B cell (primary cell): ENCODE results near the gene DMC1. TPM values are rescaled to one million over a fixed set of nuclear protein-coding genes. Genes with fewer than 3 reads are reported as not detected.

ENCODE experiments used
- ATAC-seq: fragments of 200-7000 bp; cut with Tn5 transposase; one replicate; pipeline ENCODE4 v1.10.0; 2021; ENCODE audit warnings: low read depth, mild to moderate bottlenecking, moderate number of reproducible peaks, moderate library complexity
- CTCF ChIA-PET: fragments of 350-600 bp; sonication (Branson Sonifier 250); formaldehyde crosslinking; loops from one replicate; lab custom pipeline; 2021; ENCODE audit warnings: antibody characterized with exemption, inconsistent platforms; lab: Charles Lee
- POLR2A ChIA-PET: fragments of 350-600 bp; sonication (Branson Sonifier 250); formaldehyde crosslinking; loops from one replicate; lab custom pipeline; 2021; ENCODE audit warnings: antibody characterized with exemption; lab: Charles Lee
- DNase-seq: peaks from one replicate; pipeline ENCODE4 v3.0.0; 2013
- H2AFZ ChIP-seq: 2 replicates; pipeline ENCODE4 v1.6.1; 2012; ENCODE audit warnings: mild to moderate bottlenecking, low read depth, low read length; ENCODE audit not compliant: insufficient read depth, poor library complexity, severe bottlenecking
- H3K27ac ChIP-seq, 2 donors: 1 replicate in 1 of 2; 2 replicates in 1 of 2; pipeline ENCODE4 v1.5.1; 2012 to 2013; ENCODE audit warnings: low read length in 2 of 2, mild to moderate bottlenecking in 2 of 2, moderate library complexity in 1 of 2
- H3K27me3 ChIP-seq, 4 experiments: fragments of 200-600 bp in 1 of 4; sonication (generic) in 1 of 4; replicated peaks in 1 of 4; 1 replicate in 2 of 4; 2 replicates in 2 of 4; pipeline versions ENCODE4 v1.6.1 to v1.7.0; 2013 to 2016; ENCODE audit warnings: low read length in 3 of 4, mild to moderate bottlenecking in 2 of 4, mixed read lengths in 1 of 4, moderate library complexity in 1 of 4; ENCODE audit not compliant: insufficient read depth in 4 of 4, control insufficient read depth in 3 of 4; ENCODE audit errors: control extremely low read depth in 1 of 4
- H3K36me3 ChIP-seq, 2 experiments: replicated peaks in 1 of 2; 1 replicate in 1 of 2; 2 replicates in 1 of 2; pipeline versions ENCODE4 v1.6.1 to v1.7.1; 2013; ENCODE audit warnings: low read length in 1 of 2; ENCODE audit not compliant: insufficient read depth in 2 of 2, control insufficient read depth in 1 of 2; ENCODE audit errors: control extremely low read depth in 1 of 2, extremely low read depth in 1 of 2
- H3K4me1 ChIP-seq, 2 donors: fragments of 200-600 bp in 1 of 2; sonication (generic) in 1 of 2; 1 replicate in 1 of 2; 2 replicates in 1 of 2; pipeline versions ENCODE4 v1.5.1 to v1.6.1; 2013 to 2017; ENCODE audit warnings: low read length in 2 of 2; ENCODE audit not compliant: control insufficient read depth in 2 of 2, insufficient read depth in 2 of 2
- H3K4me2 ChIP-seq: replicated peaks from 2 replicates; pipeline ENCODE3; 2012; ENCODE audit warnings: mild to moderate bottlenecking, low read depth, low read length; ENCODE audit not compliant: poor library complexity, severe bottlenecking
- H3K4me3 ChIP-seq, 5 experiments: fragments of 200-600 bp in 1 of 5; sonication (generic) in 1 of 5; 1 replicate in 3 of 5; 2 replicates in 2 of 5; pipeline versions ENCODE4 v1.5.1 to v1.7.0; 2011 to 2016; ENCODE audit warnings: low read length in 4 of 5, mild to moderate bottlenecking in 4 of 5, low read depth in 2 of 5, control low read depth in 1 of 5, moderate library complexity in 1 of 5; ENCODE audit not compliant: insufficient read depth in 1 of 5; ENCODE audit errors: control extremely low read depth in 1 of 5, extremely low read depth in 1 of 5
- H3K79me2 ChIP-seq: fragments of 200-600 bp; sonication (generic); one replicate; pipeline ENCODE4 v1.6.0; 2016; ENCODE audit warnings: low read length; ENCODE audit not compliant: control insufficient read depth, insufficient read depth
- H3K9ac ChIP-seq: fragments of 200-600 bp; sonication (generic); 2 replicates; pipeline ENCODE4 v1.6.1; 2017; ENCODE audit warnings: mild to moderate bottlenecking, low read length, moderate library complexity
- H3K9me3 ChIP-seq, 3 donors: one replicate each; pipeline versions ENCODE4 v1.6.1 to v1.7.1; 2013; ENCODE audit warnings: low read length in 2 of 3; ENCODE audit not compliant: control insufficient read depth in 2 of 3, insufficient read depth in 1 of 3; ENCODE audit errors: control extremely low read depth in 1 of 3
- H4K20me1 ChIP-seq: 2 replicates; pipeline ENCODE4 v1.6.0; 2012; ENCODE audit warnings: mild to moderate bottlenecking, low read length; ENCODE audit not compliant: insufficient read depth, control insufficient read depth, poor library complexity, severe bottlenecking
- H3K27ac Mint-ChIP-seq: one replicate; pipeline ENCODE4 v1.8.0; 2021; ENCODE audit warnings: mixed read lengths
- H3K27me3 Mint-ChIP-seq: one replicate; pipeline ENCODE4 v1.8.0; 2021; ENCODE audit warnings: mixed read lengths
- H3K4me1 Mint-ChIP-seq: one replicate; pipeline ENCODE4 v1.8.0; 2021; ENCODE audit warnings: mixed read lengths
- H3K4me3 Mint-ChIP-seq: one replicate; pipeline ENCODE4 v1.8.0; 2021; ENCODE audit warnings: mixed read lengths
- H3K9me3 Mint-ChIP-seq: one replicate; pipeline ENCODE4 v1.8.0; 2022; ENCODE audit warnings: mixed read lengths; ENCODE audit not compliant: insufficient read depth
- EZH2 ChIP-seq: IDR thresholded peaks from 2 replicates; pipeline ENCODE4 v1.6.1; 2012; ENCODE audit warnings: borderline replicate concordance, low read depth, mild to moderate bottlenecking, moderate library complexity, low read length; ENCODE audit not compliant: insufficient read depth, poor library complexity, severe bottlenecking
- WGBS: methylation state at CpG from one replicate; pipeline ENCODE4 v1.1.5; 2013; ENCODE audit warnings: missing lambda C conversion rate; ENCODE audit not compliant: insufficient coverage; 5-methylcytosine and 5-hydroxymethylcytosine counted together
- intact Hi-C: fragments of 100-400 bp; cut with micrococcal nuclease; formaldehyde crosslinking; loops from one replicate; pipeline ENCODE4 v1.10.0; 2022
- polyA plus RNA-seq: library from polyadenylated mRNA; depleted of rRNA; stranded (reverse); fragments of >200 nt; gene quantifications from 2 replicates; pipeline ENCODE4 v1.2.3, GENCODE V29; 2012
- total RNA-seq, 2 donors: library from RNA; stranded (reverse); fragments of 120-200 nt in 1 of 2; gene quantifications; 1 replicate in 1 of 2; 2 replicates in 1 of 2; pipeline versions ENCODE4 v1.2.3 to v1.2.4, GENCODE V29; 2013 to 2022
- TF ChIP-seq, protein P1 (sequence below): fragments of 200-600 bp; IDR thresholded peaks from one replicate; pipeline ENCODE4 v1.8.0; 2022; ENCODE audit warnings: antibody characterized with exemption, mild to moderate bottlenecking

Gene DMC1
- total and polyA plus RNA-seq, 2 donors (not counting 1 experiment from before 2014, with no cell fraction given): 0.64 TPM; not detected in 1

DNA sequence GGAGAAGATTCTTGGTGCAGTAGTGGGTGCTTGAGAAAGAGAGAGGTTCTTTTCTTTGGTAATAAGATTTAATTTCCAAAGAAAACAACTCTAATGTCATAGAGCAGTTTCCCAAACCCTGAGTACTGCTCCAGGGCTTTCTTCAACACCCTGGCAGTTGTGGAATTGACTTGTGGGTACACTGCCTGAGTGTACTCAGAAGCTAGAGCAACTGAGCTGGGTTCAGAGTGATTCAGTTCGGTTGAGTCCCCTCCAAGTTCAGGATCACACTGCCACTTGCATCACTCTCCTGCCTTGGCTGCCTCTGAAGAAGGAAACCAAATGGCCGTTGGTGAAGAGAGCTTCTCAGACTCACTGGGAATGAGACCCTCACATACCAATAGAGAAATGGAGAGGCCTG, 5.3 kb downstream of the DMC1 start:
- Histone ChIP-seq H3K27ac (no peak overlapping the region), H3K4me2 (no peak overlapping the region), H2AFZ (no peak overlapping the region), H3K4me3 (no peak overlapping the region), H4K20me1 (no peaks in the 10 kb centered on the region), H3K9ac (no peak overlapping the region), H3K9me3 (no peaks in the 10 kb centered on the region), H3K36me3 (no peaks in the 10 kb centered on the region), H3K79me2 (no peaks in the 10 kb centered on the region), H3K27me3 (no peaks in the 10 kb centered on the region), H3K4me1 (peaks cover 3 to 5% of the 10 kb centered on the region in 2 donors)
- POLR2A ChIA-PET: no interaction called here
- TF ChIP-seq EZH2: no peak
- TF ChIP-seq, protein P1, sequence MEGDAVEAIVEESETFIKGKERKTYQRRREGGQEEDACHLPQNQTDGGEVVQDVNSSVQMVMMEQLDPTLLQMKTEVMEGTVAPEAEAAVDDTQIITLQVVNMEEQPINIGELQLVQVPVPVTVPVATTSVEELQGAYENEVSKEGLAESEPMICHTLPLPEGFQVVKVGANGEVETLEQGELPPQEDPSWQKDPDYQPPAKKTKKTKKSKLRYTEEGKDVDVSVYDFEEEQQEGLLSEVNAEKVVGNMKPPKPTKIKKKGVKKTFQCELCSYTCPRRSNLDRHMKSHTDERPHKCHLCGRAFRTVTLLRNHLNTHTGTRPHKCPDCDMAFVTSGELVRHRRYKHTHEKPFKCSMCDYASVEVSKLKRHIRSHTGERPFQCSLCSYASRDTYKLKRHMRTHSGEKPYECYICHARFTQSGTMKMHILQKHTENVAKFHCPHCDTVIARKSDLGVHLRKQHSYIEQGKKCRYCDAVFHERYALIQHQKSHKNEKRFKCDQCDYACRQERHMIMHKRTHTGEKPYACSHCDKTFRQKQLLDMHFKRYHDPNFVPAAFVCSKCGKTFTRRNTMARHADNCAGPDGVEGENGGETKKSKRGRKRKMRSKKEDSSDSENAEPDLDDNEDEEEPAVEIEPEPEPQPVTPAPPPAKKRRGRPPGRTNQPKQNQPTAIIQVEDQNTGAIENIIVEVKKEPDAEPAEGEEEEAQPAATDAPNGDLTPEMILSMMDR: no peak
- CTCF ChIA-PET: interaction anchor here (1.0 kb wide), 1 partner anchor 13 kb away, joined by 3 read pairs; no protein-coding TSS in a partner anchor
- no peak overlapping the region for H3K27ac Mint-ChIP-seq
- DNase-seq: no peak
- ATAC-seq: no peak
- WGBS: no CpG with 5 or more reads among the region's 2 CpGs
- no peaks in the 10 kb centered on the region for H3K9me3 Mint-ChIP-seq
- no peaks in the 10 kb centered on the region for H3K27me3 Mint-ChIP-seq
- H3K4me1 Mint-ChIP-seq: peaks cover 1% of the 10 kb centered on the region
- intact Hi-C loops: no loop called here
- H3K4me3 Mint-ChIP-seq: no peak overlapping the region

DNA sequence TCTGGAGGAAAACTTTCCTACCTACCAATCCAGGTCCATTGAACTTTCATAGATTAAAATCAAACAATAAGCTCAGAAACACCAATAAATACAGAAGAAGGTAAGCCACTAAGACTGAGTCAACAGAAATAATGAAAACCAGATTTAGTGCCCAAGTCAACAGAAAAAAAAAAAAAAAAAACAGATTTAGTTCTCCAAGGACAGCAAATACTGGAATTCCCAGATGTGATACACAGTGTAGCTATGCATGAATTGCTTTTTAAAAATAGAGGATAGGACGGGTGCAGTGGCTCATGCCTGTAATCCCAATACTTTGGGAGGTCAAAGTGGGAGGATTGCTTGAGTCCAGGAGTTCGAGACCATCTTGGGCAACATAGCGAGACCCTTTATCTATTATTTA, 15.7 kb downstream of the DMC1 start:
- ChIA-PET CTCF (interaction anchor here (0.7 to 1.8 kb wide), 3 partner anchors 18 to 508 kb away, joined by 4 read pairs; no protein-coding TSS in a partner anchor), POLR2A (interaction anchor here (0.6 to 1.0 kb wide), 4 partner anchors 9 to 198 kb away, joined by 3 to 7 read pairs (median 3); no protein-coding TSS in a partner anchor)
- intact Hi-C loops: no loop called here
- Histone ChIP-seq H3K27me3 (no peaks in the 10 kb centered on the region), H3K27ac (no peak overlapping the region), H3K9ac (no peak overlapping the region), H3K4me3 (no peak overlapping the region), H3K9me3 (no peaks in the 10 kb centered on the region), H2AFZ (no peak overlapping the region), H4K20me1 (no peaks in the 10 kb centered on the region), H3K36me3 (no peaks in the 10 kb centered on the region), H3K4me2 (no peak overlapping the region), H3K4me1 (peaks cover 5 to 7% of the 10 kb centered on the region in 2 donors), H3K79me2 (no peaks in the 10 kb centered on the region)
- no peak for TF ChIP-seq EZH2
- TF ChIP-seq, protein P1: no peak
- ATAC-seq: no peak
- Mint-ChIP-seq H3K4me3 (no peak overlapping the region), H3K27me3 (no peaks in the 10 kb centered on the region), H3K27ac (no peak overlapping the region), H3K9me3 (no peaks in the 10 kb centered on the region), H3K4me1 (peaks cover 7% of the 10 kb centered on the region)
- no peak for DNase-seq
- WGBS: 80% methylated on average over 1 of the region's 3 CpGs
